Skin of body (tissue), 2 donors: Measurements from ENCODE around the gene SEC16A. TPM values are rescaled to one million over a fixed set of nuclear protein-coding genes. Genes with fewer than 3 reads are reported as not detected.
A peak's percentile ranks its signal among the peaks of the same experiment; 100 is the strongest.
"Not testable (repeated sequence)": the region's sequence is repeated elsewhere in the genome, so short reads cannot be mapped to it uniquely, and the experiment has no call there.

Experiments
- DNase-seq: peaks from one replicate; lab custom pipeline; 2025; lab: John Stamatoyannopoulos, UW
- total RNA-seq: library from RNA; depleted of rRNA; stranded (reverse); fragments of >200 nt; gene quantifications from one replicate; pipeline ENCODE4 v1.2.3, GENCODE V29; 2014

Gene SEC16A
- total RNA-seq, 1 donor from 2014 or later, result 26.5 TPM

DNA sequence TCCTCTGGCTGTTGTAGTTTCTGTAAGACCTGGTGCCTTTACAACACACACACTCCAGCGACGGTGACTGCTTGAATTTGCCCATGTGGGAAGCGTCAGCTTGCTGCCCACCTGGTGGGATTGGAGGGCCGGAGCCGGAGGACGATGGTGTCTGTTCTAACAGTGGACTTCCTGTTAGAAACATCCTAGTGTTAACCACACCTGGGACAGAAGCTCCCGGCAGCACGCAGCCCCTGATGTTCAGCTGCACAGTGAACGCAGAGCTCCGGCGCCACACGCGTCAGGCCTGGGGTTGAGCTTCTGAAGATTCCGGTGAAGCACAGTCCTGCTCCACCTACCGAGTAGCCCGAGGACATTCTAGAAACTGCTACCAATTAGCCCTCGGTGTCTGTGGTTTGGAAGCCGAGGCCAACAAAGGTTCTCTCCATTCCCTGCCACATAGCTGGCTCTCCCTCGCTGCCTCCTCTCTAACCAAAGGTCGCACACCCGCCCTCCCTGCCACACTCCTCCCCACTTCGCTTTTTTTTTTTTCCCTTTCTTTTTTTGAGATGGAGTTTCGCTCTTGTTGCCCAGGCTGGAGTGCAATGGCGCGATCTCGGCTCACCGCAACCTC, 58.0 kb downstream of the SEC16A start:
- no peak for DNase-seq

DNA sequence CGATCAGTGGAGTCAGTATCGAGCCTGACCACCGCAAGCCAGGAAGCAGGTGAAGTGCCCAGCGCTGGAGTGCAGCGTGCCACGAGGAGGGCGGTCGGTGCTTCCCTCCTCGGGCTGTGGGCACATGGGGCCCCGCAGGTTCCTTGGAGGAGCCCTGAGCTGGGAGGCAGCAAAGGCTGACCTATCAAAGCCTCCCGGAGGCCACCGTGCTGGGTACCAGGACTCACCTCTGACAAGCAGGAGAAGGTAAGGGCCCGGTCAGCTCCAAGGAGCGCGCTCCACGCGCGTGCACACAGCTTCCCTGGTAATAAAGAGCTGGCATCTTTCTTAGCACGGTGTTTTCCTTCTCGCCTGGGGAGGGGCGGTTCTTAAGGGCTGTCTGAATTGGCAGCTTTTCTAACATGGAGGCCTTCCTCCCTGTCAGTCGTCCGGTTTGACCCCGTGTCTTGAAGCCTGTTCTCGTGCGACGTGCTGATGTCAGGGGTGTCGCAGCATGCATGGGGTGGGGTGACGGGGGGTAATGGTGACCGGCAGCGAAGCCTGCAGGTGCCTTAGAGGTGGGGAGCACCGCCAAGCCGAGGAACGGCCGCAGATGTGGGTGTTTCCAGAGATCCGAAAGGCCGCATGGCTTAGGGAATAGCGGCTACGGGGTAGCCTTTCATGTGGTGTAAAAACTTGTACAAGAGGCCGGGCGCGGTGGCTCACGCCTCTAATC, 59.3 kb downstream of the SEC16A start:
- DNase-seq, result no peak

DNA sequence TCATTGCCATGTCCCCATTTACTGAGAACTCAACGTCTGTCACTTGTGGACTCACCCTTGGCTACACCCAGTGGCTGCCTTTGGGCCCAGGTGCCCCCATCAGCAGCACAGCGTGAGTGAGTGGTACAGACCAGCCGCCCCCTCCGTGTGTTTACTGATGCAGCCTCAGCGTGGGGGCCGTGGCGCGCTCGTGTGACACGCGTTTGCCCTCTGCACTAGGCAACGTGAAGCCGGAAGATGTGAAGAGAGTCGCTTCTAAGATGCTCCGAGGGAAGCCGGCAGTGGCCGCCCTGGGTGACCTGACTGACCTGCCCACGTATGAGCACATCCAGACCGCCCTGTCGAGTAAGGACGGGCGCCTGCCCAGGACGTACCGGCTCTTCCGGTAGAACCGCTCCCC, 60.0 kb downstream of the SEC16A start:
- no peak for DNase-seq

DNA sequence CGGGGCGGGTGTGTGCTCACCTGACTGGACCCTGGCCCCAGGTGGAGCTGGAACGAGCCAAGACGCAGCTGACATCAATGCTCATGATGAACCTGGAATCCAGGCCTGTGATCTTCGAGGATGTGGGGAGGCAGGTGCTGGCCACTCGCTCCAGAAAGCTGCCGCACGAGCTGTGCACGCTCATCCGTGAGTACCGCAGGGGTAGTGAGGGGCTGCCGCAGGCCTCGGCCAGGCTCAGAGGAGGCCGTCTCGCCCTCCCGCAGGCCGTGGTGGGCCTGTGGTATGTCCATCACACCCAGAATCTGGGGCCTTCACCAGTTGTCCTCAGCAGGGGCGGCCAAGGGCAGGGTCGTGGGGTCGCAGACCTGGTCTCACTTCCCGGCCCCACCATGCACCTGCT, 61.0 kb downstream of the SEC16A start:
- DNase-seq, result no peak

DNA sequence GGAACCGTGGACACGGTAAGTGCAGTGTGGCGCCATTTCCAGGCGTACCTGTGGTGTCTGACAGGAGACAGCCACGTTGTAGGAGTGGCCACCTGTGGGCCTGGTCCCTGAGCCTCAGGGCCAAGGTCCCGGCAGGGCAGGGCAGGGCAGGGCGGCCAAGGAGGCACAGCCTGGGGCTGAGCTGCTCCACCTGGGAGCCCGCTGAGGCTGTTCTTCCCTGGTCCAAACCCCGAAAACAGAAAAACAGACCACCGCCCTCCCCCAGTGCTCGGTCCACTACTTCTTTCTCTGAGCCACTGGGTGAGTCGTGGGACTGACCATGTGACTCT, 63.8 kb downstream of the SEC16A start:
- DNase-seq, result no peak

DNA sequence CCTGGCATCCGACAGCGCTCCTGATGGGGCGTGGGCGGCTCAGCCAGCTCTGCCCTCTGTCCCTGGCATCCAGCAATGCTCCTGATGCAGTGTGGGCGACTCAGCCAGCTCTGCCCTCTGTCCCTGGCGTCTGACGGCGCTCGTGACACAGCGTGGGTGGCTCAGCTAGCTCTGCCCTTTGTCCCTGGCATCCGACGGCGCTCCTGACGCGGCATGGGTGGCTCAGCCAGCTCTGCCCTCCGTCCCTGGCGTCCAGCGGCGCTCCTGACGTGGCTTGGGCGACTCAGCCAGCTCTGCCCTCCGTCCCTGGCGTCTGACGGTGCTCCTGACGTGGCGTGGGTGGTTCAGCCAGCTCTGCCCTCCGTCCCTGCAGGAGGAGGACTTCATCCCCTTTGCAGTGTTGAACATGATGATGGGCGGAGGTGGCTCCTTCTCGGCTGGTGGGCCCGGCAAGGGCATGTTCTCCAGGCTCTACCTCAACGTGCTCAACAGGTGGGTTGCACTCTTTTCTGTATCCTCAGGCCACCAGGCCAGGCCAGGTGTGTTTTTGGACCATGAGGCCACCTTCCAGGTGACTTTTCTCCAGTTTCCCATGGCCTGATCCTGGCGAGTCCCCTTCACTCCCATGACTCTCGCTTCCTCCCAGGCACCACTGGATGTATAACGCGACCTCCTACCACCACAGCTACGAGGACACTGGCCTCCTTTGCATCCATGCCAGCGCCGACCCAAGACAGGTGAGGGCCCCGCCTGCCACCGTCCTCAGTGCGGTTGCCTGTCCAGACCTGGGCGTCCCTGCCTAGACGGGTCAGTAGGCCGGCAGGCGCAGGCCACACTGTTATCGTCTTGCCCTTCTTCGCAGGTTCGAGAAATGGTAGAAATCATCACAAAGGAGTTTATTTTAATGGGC, 64.4 kb downstream of the SEC16A start:
- no peak for DNase-seq

DNA sequence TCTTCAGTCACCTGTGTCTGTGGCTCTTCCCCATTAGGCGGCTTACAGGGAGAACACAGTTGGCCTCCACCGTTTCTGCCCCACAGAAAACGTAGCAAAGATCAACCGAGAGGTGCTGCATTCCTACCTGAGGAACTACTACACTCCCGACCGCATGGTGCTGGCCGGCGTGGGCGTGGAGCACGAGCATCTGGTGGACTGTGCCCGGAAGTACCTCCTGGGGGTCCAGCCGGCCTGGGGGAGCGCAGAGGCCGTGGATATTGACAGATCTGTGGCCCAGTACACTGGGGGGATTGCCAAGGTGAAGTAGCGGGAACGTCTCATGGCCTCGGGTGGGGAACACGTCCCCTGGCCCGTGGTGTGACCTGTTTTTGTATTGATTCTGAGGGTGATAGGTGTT, 65.9 kb downstream of the SEC16A start:
- DNase-seq, result no peak

DNA sequence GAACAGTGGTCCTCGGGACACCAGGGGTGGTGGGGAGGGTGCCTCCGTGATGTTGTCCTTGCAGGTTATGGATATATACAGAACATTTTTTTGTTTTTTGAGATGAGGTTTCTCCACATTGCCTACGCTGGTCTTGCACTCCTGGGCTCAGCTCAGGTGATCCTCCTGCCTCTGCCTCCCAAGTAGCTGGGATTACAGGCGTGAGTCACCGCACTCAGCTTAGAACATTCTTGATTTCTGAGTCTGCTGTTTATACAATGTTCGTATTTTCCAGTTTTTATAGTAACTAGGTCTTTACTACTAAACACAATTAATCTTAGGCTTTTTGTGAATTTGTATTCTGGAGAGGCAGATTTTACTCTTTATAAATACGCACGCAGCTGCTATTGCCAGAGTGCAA, 66.4 kb downstream of the SEC16A start:
- no peak for DNase-seq

DNA sequence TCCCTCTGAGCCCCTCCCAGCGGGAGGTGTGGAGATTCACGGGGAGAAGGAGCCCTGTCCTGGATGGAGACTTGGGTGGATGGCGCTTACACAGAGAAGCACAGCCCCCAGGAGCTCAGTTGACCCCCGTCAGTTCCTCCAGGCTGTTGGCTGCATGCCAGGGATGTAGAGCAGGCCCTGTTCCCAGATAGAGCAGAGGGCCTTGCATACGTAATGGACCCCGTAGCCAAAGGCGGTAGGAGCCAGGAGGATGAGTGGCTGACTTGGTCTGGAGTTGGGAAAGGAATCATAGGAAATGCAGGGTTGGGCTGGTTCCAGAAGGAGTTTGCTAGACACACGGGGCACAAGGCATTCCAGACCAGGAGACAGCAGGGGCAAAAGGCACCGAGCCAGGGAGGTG, 69.9 kb downstream of the SEC16A start:
- no peak for DNase-seq

DNA sequence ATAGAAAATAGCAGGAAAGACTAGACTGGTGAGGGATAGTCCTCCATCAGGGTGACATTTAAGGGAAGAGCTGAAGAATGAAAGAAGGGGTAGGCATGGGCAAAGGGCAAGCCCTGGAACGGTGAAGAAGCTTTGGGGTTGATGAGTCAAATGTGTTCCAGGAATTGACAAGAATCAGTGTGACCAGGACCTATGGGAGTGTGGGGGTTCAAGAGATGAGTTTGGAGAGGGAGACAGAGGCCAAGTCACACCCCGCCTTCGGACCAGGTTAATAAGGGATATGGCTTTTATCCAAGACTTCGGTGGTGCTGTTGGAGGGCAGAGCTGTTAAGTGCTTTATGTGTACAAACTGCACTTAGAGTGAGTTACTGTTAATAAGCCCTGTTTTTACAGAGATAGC, 71.5 kb downstream of the SEC16A start:
- no peak for DNase-seq

DNA sequence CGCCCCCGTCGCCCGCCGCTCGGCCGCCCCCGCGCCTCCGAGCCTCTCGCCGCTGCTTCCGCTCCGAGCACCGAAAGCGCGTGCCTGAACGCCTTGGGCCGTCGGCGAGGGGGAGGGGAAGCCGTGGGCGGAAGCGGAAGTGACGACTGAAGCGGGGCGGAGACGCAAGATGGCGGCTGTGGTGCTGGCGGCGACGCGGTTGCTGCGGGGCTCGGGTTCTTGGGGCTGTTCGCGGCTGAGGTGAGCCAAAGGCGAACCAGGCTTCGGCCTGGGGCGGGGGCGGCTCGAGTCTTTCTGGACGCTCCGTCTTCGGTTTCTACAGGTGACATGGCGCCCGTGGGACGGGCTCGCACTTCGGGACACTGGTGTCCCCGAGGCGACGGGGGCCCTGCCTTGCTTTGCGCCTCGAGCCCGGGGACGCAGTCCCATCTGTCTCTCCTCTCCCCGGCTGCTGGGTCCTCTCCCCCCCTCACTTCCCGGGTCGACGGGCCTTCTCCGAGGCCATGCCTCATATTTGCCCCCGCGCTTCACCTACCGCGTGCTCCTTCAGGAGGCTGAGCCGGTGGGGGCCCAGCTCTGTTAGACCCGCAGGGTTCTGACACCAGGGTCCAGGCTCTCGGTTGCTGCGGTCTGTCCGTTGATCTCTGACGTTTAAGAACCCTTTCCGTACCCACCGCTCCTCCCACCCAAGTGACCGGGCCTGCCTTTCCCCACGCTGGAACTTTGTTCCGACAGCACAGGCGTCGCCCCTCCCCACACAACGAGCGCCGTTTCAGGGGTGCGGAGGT, 72.1 kb downstream of the SEC16A start, which contains the start of the genes ENTR1 and PMPCA:
Gene ENTR1 (minus strand): TSS at position 115 of the 788 bp plus-strand sequence. CDS start 217 bp downstream, outside the sequence.
Gene PMPCA (plus strand): TSS at position 159 of the 788 bp plus-strand sequence. CDS start 11 bp downstream, at position 170.
- peak; percentile 82 for DNase-seq

DNA sequence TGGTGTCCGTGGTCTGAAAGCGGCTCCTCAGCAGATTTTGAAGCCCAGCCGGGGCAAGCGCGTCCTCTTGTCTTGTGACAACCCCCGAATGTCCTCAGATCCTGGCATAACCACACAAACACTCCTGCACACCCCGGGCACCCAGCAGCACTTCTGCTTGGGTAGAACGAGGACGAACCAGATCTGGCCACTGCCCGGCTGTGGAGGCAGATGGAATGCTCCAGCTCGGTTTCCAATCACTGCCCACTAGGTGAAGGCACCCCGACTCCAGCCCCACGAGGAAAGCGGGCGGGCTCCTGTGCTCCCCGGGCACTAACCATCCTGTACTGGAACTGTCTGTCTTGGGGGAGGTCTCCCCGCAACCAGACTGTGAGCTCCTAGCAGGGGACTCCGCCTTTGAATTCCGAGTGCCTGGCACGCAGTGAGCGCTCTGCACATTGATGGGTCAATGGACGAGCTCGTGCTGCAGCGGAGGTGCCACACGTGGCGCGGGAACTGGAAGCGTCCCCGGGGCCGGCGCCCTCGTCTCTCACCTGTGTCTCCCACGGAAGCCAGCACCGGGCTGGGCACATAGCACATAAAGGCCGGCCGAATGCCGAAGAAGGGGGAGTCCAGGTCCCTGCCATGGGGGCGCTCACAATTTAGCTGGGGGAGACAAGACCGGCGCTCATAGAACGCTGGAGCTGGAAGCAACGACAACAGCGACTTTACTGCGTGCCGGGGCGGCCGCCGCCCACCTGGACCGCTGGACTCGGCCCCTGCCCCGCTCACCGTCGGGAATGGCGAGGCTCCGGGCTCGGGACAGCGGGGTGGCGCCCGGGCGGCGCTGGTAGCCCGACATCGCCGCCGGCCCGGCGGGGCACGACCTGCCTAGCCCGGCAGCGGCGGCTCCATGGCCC, 73.0 kb downstream of the SEC16A start:
- no peak for DNase-seq

DNA sequence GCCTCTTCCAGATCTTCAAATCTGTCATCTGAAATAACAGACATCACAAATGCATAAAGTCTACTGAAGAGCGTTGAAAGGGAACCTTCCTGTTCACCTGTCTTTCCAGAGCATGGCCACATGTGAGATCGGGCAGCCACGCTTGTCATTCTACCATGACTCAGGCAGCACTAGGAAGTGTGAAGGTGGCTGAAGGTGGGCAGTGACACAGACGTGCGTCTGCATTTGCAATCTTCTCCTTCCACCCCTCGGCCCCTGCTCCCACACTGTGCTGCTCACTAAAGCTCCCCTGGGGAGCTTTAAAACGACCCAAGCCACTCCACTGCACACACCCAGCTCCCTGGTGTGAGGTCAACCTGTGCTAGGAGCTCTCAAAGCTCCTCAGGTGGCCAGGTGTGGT, 74.9 kb downstream of the SEC16A start:
- DNase-seq, result no peak

DNA sequence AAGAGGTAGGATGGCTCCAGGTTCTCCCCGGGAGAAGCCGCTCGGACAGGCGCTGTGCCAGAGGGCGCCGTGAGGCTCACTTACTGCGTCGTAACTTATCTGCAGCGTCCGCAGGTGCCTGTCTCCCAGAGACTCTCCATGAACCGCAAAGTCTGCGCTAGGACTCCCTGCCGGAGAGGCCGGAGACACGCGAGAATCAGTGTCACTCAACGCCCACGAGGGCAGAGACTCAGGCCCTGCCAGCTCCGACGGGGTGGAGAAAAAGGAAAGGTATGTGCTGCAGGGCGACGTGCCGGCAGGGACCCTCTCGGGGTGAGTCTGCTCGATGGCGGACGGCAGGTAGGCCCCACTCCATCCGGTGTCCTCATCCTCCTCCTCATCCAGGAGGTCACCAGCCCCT, 75.8 kb downstream of the SEC16A start:
- DNase-seq, result not testable (repeated sequence)

DNA sequence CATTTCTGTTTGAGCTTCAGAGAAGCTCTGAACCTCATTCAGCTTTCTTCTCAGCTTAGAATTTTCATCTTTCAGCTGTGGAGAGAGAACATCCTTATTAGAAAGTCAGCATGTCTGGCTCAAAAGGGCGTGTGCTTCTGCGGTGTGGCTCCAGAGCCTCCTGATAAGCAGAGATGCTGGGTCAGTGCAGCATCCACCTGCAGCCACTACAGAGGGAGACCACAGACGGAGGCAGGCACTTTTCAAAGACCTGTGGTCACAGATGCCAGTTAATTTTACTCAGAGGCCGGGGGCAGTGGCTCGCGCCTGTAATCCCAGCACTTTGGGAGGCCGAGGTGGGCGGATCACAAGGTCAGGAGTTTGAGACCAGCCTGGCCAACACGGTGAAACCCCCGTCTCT, 76.9 kb downstream of the SEC16A start:
- DNase-seq, result not testable (repeated sequence)

DNA sequence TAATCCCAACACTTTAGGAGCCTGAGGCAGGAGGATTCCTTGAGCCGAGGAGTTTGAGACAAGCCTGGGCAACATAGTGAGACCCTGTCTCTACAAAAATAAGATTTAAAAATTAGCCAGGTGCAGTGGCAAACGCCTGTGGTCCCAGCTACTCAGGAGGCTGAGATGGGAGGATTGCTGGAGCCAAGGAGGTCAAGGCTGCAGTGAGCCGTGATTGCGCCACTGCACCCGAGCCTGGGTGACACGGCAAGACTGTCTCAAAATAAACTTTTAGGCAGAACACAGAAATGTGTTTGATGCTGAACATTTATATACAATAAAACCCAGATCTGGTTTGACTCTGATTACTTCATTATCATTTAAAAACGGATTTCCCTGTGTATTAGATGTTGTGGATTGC, 77.4 kb downstream of the SEC16A start:
- no peak for DNase-seq

DNA sequence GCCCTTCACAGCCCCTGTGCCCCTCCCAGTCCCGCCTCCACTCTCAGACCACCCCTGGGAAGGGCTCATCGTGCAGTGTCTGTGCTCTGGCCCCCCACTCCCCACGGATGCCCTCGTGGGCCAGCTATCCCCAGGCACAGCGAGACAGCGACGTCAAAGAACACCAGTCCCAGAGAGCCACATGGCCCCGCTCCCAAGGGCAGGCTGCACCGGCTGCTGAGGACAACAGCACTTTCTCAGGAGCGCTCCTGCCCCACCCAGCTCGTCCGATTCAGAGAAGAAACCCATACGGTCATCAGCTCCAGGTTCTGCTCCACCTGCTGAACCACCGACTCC, 78.1 kb downstream of the SEC16A start:
- DNase-seq, result no peak

DNA sequence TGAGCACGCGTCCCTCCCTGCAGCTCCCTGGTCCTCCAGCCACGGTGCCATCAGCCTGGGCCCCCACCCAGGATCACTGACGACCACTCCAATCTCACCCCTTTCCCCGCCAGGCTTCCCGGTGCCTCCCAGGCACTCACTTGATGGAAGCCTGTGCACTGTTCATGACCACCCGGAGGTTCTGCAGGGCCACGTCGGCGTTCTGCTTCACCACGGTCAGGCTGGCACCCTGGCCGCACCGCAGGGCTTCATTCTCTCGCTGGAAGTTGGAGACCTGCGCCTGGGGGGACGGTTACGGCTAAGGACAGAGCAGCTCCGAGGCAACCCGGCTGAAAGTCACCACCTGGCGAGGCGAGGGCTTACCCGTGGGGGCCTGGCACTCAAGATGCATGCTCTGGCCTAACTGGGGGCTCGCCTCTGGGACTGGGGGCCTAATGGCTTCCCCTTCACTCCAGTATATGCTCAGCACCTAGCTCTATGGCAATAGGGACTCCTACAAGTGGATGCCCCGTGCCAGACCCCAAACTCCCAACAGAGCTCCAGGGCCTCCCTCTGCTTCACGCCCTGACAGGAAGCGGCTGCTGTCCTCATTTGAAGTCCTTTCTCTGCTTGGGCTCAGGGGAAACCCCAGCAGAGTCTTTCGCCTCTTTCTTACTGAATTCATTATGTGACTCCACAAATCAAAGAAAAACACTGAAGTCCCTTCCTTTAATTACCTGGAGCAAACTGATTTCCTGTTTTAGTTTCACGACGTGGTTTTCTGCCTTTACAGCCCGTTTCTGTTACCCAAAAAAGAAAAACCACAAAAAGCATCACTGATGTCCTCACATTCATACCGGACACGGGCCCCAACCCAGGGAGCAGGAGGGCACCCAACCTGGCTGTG, 78.7 kb downstream of the SEC16A start:
- no peak for DNase-seq

DNA sequence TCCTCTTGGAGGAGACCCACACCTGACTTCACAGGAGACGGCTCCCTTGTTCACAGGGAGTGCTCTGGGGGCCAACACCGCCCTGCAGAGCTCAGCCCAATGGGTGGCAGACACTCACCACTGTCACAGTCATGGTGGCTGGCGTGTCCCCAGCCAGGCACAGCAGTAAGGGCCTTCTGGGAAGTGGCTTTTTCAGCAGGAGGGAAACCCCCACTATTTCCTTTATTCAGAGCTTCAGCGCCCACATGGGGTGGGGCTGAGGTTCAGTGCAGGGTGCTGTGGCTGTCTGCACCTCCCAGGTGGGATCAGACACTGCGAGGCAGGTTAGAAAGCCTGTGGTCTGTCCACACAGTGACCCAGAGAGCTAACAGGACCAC, 79.3 kb downstream of the SEC16A start:
- no peak for DNase-seq

DNA sequence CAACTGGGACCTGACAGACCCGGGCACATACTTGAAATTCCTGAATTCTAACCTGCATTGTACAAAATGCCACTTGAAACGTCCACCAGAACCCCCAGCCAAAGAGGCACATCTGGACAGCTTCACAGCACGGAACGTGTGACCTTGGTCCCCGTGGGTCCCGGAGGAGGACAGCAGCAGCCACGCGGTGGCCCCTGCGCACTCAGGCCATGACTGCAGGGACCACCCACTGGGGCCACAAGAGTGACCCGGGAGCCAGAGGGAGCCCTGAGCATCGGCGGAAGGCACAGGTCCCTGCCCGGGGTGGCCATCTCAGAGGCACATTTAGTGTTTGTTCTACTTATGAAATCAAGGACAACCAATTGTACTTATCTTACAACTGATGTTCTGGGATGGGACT, 80.8 kb downstream of the SEC16A start:
- no peak for DNase-seq
